GM18909 (cell line): Measurements from ENCODE around the gene WDR93.

Experiments
- ATAC-seq: cut with Tn5 transposase; IDR thresholded peaks from one replicate; pipeline ENCODE4 v1.9.1; 2021; ENCODE audit warnings: mild to moderate bottlenecking; ENCODE audit not compliant: unreplicated experiment, poor library complexity

WDR93 gene

DNA sequence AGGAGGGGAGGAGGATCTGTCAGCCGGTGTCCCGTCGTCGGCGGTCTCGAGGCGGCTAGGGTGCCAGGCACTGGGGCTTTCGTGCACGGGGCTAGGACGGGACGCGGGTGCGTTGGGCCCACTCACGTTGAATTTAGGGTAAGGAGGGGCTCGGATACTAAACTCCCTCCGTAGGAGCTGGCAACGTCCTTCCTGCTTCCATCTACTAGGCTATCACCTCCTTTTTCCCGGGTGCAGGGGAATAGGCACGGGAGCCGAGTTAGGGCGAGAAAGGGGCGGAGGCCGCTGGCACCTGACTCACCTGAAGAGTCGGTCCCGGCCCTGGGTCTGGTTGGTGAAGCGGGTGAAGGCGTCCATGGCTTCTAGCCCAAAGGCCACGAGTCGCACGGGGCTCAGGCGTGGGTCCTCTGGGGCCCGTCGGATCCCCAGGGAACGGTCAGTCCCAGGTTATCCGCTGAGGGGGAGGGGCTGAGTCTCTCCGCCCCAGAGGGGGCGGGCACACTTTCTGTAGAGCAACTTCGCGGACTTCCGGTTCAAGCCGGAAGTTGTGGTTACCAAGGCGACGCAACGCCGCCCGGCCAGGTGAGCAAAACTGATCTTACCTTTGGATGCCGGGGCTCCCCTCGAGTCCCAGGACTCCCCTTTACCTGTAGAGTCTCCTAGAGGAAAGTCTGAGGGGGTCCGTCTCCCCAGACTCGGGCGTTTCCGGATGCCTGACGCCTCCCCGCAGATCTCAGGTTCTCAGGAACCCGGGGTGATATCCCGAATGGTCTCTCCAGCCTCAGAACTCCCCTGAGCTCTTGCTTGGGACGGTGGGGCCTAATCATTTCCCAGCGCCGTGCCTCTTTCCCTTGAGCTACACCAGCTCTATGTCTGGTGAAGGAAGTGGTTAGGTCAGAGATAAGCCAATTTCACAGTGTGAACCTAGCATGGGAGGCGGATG, at the start of gene WDR93, which contains the start of gene PEX11A:
Gene WDR93 (plus strand): TSS at position 536 of the 943 bp plus-strand sequence. CDS start 10,936 bp downstream, outside the sequence.
Gene PEX11A (minus strand): TSS at position 479 of the 943 bp plus-strand sequence. CDS start 122 bp downstream, at position 357.
- peak; percentile 92 for ATAC-seq

DNA sequence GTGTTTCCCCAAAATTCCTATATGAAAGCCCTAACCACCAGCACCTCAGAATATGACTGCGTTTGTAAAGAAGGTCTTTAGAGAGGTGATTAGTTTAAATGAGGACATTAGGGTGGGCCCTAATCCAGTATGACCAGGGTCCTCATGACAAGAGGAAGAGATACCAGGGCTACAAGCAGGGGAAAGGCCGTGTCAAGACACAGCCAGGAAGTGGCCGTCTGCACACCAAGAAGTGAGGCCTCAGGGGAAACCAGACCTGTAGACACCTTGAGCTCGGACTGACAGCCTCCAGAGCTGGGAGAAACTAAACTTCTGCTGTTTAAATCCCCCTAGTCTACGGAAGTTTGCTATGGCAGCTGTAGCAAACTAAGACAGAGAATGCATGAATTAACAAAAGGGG, 49.6 kb upstream of the WDR93 start:
- no peak for ATAC-seq

DNA sequence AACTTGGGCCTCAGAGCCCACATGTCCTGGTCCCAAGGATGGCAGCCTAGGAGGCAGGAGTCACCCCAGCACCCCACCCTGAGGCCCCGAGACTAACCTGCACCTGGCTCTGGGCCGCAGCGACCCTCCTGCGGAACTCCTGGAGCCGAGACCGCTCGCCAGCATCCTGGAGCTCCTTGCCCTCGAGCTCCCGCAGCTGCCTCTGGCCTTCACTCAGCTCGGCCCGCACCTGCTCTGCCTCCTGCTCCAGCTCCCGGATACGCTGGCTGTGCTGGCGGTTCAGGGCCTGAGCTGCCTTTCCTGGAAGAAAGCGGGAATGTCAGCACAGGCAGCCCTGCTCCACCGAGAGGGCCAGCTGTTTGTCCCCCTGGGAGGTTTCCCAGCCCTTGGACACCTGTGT, 48.5 kb upstream of the WDR93 start:
- no peak for ATAC-seq

DNA sequence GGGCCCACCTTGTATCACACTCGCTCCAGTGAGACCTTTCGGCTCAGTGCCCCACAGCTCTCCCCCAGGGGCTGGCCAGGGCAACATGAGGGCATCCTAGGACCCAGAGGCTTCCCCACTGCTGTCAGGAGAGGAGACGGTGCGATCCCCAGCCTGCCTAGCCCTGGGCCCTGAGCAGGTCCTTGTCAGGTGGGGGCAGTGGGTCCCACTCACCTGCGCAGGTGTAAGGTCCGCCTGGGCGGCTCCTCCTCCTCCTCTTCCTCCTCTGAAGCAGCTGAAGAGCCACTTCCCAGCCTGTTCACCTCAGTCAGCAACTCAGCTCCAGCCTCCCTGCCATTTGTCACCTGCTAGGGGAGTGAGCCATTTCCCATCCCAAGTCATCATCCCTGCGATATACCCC, 44.9 kb upstream of the WDR93 start:
- no peak for ATAC-seq

DNA sequence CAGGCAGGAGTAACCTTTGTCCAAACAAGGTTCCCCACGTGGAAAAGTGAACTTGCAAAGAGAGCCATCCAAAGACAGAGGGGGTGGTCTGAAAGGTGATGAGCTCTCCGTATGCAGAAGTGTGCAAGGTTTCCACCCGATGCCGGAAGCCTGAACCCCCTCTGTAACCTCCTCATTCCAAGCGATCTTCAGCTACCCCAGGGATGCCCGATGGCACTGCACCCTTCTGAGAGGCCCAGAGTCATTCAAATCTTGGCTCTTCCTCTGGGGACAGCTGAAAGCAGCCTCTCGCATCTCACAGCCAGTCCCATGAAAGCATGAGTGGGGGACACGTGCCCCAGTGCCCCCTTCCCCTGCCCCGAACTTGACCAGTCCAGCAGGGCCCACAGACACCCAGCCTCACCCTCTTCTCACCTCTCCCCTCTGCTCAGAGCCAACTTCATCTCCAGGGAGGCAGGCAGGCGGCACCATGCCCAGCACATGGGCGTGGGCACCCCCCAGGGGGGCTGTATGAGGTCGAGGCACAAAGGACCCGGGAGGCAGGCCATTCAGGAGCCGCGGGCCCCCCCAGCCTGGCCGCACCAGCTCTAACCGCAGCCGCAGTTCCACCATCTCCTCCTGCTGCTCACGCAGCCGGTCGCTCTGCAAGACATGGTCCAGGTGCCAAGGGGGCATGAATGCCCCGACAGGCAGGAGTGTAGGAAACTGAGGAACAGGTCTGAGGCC, 44.0 kb upstream of the WDR93 start:
- no peak for ATAC-seq

DNA sequence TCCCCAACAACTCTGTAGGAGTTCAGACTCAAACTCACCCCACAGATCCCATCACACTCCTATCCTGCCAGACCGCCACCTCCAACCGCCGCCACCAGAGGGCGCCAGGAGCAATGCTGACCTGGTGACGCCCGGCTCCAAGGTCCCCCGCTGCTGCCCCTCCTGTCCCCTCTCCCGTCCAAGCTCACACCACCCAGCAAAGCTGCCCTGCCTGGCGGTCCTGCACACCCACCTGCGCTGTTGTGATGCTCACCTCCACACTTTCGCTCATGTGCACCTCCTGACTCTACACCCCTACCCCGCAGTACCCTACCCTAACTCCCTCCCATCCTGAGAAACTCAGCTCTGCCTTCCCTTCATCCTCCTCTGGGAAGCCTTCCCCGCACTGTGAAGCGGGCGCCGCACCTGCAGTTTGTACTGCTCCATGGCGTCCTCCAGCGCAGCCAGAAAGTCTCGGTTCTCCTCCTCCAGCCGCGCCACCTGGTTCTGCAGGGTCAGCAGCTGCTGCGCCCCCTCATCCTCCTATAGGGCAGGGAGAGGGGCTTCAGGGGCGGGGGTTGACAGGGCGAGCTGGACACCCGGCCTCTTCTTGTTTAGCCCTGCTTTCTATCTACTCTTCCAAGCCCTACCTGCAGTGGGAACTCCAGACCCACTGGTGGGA, 43.3 kb upstream of the WDR93 start:
- no peak for ATAC-seq

DNA sequence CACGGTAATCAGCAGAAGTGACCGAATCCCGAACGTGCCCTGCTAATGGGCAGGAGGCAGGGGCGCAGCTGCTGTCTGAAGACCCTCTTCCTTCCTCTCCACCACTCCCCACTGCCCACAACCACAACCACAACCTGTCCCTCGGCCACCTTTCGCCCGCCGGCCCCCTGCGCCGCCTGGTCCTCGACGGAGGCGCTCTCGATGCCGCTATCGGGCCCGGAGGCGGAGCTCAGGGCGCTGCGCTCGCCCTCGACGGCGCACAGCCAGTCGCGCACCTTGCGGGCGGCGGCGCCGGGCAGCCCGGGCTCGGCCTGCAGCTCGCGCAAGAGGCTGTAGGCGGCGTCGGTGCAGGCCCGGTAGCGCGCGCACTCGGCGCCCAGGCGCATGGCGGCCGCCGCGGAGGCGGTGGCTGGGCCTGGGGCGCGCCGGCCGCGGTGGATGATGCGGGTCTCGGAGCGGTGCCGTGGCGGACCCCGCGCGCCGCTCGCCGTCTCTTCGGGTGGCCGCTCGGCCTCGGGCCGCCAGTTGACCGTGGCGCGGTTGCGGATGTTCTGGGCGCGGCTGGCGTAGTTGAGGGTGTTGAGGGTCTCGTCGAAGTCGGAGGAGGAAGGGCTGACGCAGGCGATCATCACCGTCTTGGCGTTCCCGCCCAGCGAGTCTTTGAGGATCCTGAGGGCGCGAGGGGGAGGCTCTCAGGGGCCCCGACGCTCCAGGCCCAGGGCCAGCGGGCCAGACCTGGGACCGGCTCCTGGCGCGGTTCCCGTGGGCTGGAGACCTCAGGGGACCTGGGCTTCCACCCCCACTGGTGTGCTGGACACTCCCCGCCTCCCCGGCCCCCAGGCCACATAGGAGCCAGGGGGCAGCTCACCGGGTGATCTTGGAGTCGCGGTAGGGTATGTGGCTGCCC, 42.3 kb upstream of the WDR93 start:
- ATAC-seq, result no peak

DNA sequence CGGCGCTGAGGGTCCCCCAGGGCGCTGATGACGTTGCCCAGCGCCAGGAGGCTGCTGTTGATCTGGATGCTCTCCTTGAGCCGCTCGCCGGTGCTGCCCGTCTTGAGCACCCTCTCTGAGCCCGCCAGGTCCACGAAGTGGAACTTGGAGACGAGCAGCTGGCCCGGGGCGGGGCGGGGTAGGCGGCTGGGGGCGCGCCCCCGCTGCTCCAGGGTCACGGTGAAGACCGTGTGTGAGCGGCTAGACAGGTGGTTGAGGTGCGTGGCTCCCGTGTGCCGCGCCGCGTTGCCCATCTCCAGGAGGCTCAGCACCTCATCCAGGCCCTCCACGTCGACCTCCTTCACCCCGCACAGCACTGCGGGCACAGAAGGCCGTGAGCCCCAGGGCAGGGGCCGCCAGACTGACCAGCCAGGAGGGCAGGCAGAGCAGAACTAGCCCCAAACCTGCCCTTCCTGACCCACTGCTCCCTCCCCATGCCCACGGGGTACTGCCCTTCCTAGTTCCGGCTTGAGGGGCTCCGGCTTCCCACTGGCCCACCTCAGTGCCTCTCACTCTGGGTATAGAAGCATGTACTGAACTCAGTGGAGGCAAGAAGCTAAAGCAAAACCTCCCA, 41.5 kb upstream of the WDR93 start:
- ATAC-seq, result no peak

DNA sequence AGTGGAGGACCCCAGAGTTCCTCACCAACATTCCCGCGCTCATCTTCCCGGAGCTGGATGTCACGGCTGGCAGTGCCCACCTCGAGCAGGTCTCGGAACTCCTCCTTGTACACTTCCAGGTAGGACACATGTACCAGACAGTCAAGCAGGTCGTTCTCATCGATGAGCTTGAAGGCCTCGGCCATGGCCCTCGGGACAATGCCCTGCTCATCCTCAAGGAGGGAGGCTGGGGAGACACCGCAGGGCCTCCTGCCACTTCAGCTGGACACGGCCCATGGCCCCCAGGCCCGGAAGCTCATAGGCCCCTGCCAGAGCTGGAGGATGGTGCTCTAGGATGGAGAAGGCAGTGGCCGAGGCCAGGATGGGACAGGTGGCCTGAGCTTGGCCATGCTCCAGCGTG, 40.9 kb upstream of the WDR93 start:
- no peak for ATAC-seq

DNA sequence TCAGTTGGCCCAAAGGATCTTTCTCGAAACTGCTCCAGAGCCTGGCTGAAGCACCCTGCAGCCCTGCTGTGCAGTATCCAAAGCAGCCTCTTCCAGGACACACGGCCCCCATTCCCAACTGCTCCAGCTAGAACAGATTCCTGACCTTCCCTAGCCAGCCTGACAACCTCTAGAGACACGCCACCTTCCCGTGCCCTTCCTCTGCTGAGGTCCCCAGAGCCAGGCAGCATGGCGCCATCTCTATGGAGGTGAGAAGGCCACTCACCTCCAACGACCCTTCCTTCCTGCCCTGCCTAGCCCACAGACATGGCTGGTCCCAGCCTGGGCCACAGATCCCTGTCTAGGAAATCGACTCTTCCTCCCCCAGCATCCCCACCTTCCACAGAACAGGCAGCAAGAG, 38.5 kb upstream of the WDR93 start:
- no peak for ATAC-seq

DNA sequence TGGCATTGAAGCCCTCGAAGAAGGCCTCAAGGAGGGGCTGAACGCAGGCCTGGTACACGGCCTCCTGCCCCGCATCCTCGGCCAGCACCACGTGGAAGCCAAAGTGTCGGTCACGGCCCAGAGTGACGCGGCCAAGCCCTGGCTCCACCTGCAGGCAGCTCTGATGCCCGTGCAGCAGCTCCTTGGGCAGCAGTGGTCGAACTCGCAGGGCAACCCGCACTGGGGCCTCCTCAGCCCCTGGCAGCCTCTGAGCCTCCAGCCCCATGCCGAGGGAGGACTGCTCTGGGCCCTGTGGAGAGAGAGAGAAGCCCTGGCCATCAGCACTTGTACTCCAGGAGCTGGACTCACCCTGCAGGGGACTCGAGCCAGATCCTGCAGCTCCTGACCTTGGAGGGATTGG, 37.9 kb upstream of the WDR93 start:
- ATAC-seq, result no peak

DNA sequence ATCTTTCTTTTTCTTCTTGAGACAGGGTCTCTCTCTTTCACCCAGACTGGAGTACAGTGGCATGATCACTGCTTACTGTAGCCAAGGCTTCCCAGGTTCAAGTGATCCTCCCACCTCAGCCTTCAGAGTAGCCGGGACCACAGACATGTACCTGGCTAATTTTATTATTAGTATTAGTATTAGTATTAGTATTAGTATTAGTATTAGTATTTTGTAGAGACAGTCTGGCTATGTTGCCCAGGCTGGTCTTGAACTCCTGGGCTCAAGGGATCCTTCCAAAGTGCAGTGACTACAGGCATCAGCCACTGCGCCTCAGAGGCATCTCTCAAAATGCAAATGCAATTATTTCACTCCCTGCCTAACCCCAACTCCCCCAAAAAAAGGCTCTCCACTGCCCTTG, 37.0 kb upstream of the WDR93 start:
- ATAC-seq, result no peak

DNA sequence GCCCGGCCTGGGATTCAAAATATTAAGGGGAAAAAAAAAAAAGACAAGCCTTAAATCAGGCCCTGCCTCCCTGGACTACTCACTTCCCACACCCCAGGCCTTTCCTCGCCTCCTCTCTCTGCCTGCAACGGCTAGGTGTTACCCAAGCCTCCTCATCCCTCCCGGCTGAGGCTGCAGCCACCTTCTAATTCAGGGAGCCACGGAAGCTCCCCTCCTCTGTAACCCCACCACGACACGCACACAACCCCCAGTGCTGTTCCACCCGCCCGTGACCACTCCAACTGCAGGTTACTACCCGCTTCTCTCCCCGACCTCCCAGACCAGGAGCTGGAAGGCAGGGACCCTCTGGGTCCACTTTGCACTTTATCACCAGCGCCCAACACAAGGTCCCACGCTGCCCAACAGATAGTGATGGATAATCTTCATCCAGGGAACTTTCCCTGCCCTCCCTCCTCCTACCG, 36.3 kb upstream of the WDR93 start:
- ATAC-seq, result no peak

DNA sequence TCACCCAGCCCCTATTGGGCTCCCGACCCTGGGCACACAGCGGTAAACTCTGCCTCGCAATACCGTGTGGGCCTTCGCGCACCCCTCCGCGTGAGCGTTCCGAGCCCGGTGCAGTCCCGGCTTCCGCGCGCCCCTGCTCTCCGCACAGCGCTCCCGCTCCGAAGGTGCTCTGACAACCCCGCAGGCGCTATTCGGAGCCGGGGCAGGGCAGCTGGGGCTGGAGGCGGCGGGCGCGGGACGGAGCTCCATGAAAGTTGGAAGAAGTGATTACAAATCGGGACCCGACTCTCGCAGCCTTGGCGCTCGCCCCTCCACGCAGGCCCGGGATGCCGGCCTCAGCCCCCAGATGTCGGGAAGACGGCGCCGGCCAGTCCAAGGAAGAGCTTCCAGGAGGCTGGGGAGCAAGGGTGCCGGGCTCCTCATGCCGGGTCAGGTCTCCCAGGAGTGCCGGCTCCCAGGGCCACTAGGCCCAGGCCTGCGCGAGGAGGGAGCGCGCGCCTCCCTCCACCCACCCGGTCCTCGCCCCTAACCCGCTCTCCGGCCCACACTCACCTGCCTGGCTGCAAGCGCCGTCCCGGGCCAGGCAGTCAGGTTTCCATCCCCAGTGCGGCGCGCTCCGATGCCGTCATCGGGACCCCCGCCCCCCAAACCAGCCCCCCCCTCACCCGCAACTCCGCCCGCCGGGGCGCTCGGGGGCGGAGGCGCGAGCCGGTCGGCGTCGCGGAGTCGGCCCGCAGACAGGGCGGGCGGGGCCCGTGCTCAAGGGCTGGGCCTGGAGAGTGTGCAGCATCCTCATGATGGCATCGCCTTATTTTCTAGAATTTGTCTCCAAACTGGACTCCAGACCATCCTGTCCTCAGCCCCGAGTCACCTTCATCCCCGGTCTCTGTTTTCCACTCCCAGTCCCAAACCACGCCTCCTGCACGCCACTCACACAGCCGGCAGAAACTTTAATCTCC, 35.5 kb upstream of the WDR93 start, which contains the start of gene KIF7:
Gene KIF7 (minus strand): TSS at position 621 of the 959 bp plus-strand sequence. CDS start 2,537 bp downstream, outside the sequence.
- ATAC-seq, result no peak

DNA sequence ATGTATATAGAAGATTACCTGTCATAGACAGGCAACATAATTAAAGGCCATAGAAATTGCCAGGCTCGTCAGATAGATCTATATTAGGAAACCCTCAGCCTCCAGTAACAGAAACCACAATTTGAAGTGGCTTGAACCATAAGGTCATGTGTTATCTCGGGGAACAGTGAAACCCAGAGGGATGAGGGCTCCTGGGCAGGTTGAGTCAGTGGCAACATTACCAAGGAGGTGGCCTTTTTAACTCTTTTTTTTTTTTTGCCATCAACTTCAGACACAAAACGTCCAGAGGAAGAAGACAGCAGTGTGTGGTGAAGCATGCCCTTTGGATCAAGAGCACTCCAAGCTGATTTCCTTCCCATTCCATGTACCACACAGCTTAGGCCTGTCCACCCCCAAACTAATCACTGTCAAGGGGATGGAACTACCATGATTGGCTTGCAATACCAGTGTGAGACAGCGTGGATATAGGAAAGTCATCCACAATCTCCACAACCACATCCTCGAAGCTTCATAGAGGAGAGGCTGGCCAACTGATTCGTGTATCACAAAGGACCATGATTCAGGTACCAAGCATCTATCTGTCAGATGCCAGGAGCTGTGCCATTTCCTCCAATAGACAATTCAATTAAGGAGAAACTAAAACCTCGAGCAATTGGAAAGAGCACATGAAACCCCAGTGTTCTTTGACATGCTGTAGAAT, 34.3 kb upstream of the WDR93 start:
- ATAC-seq, result no peak

DNA sequence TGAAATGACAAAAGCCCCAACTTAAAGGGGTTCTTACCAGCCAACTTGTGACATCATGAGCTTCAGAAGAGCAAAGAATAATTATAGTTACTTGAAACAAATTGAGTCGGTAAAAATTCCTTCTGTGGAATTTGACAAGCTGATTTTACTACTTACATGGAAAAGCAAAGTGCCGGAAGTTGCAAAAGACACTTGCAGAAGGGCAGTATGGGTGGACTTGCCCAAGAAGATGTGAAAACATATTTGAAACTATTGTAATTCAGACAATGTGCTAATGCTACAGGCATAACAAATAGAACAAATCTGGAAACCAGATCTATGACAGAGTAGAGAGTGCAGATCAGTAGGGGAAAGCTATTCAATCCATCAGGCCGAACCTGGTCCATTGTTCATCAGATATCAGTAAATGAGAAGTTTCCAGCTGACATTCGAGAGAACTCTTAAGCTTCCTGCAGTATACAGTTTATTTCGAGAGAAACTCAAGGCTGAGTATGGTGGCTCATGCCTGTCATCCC, 32.9 kb upstream of the WDR93 start:
- no peak for ATAC-seq

DNA sequence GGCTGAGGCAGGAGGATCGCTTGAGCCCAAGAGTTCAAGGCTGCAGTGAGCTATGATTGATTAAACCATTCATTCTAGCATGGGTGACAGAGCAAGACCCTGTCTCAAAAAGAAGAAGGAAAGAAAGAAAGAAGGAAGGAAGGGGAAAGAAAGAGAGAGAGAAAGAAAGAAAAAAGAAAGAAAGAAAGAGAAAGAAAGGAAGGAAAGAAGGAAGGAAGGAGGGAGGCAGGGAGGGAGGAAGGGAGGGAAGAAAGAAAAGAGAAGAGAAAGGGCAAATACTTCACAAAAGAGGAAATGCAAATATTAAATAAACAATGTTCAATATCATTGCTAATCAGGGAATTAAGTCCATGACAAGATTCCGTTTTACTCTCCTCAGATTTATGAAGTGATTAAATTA, 31.3 kb upstream of the WDR93 start:
- no peak for ATAC-seq
